Smooth muscle cell (in vitro differentiated cells): ENCODE results near the gene RNF186. TPM values are rescaled to one million over a fixed set of nuclear protein-coding genes. Genes with fewer than 3 reads are reported as not detected.

Experiments used
- DNase-seq: peaks from one replicate; lab custom pipeline; 2025; ENCODE audit not compliant: unreplicated experiment; lab: John Stamatoyannopoulos, UW
- H2AFZ ChIP-seq: fragments of 200-600 bp; sonication (generic); 2 replicates; pipeline ENCODE4 v1.6.0; 2016; ENCODE audit warnings: antibody characterized with exemption, low read depth, mild to moderate bottlenecking
- H3F3A ChIP-seq: fragments of 200-600 bp; sonication (generic); 2 replicates; pipeline ENCODE4 v1.6.0; 2017; ENCODE audit warnings: antibody characterized with exemption, low read depth
- H3K27ac ChIP-seq: fragments of 200-600 bp; sonication (generic); 2 replicates; pipeline ENCODE4 v1.5.1; 2016; ENCODE audit warnings: low read depth, mild to moderate bottlenecking
- H3K27me3 ChIP-seq: fragments of 200-600 bp; sonication (generic); 2 replicates; pipeline ENCODE4 v1.6.1; 2016; ENCODE audit warnings: low read depth, mild to moderate bottlenecking
- H3K36me3 ChIP-seq: fragments of 200-600 bp; sonication (generic); 2 replicates; pipeline ENCODE4 v1.5.1; 2016; ENCODE audit warnings: low read depth
- H3K4me1 ChIP-seq: fragments of 200-600 bp; sonication (generic); 2 replicates; pipeline ENCODE4 v1.5.1; 2016; ENCODE audit warnings: low read depth
- H3K4me2 ChIP-seq: fragments of 200-600 bp; sonication (generic); 2 replicates; pipeline ENCODE4 v1.6.0; 2016; ENCODE audit warnings: mild to moderate bottlenecking
- H3K4me3 ChIP-seq: fragments of 200-600 bp; sonication (generic); 2 replicates; pipeline ENCODE4 v1.5.1; 2016; ENCODE audit warnings: mild to moderate bottlenecking
- H3K79me2 ChIP-seq: fragments of 200-600 bp; sonication (generic); 2 replicates; pipeline ENCODE4 v1.6.0; 2016; ENCODE audit warnings: low read depth, mild to moderate bottlenecking
- H3K9ac ChIP-seq: fragments of 200-600 bp; sonication (generic); 2 replicates; pipeline ENCODE4 v1.6.0; 2016; ENCODE audit warnings: low read depth
- H3K9me3 ChIP-seq: fragments of 200-600 bp; sonication (generic); replicated peaks from 2 replicates; pipeline ENCODE4 v1.5.1; 2016; ENCODE audit warnings: low read depth
- H4K20me1 ChIP-seq: fragments of 200-600 bp; sonication (generic); 2 replicates; pipeline ENCODE4 v1.6.0; 2016; ENCODE audit warnings: low read depth
- WGBS: methylation state at CpG from one replicate; pipeline ENCODE4 v1.1.7; 2016; ENCODE audit warnings: low lambda C conversion rate; 5-methylcytosine and 5-hydroxymethylcytosine counted together
- polyA plus RNA-seq: library from polyadenylated mRNA; unstranded; fragments of >200 nt; fragmentation: Nextera tagmentation; extraction: Ambion mirVana; gene quantifications from 2 replicates; pipeline ENCODE4 v1.2.1, GENCODE V29; 2016
- total RNA-seq: library from RNA; depleted of rRNA; stranded (reverse); fragments of >200 nt; gene quantifications from 2 replicates; pipeline ENCODE4 v1.2.3, GENCODE V29; 2014
- TF ChIP-seq, protein P1 (sequence below): fragments of 200-600 bp; sonication (generic); IDR thresholded peaks from 2 replicates; pipeline ENCODE4 v1.5.1; 2017; ENCODE audit warnings: borderline replicate concordance, mild to moderate bottlenecking, antibody characterized with exemption; ENCODE audit not compliant: insufficient read depth, poor library complexity, severe bottlenecking

Gene RNF186
- total and polyA plus RNA-seq, 2 experiments from 2014 or later = not detected

DNA sequence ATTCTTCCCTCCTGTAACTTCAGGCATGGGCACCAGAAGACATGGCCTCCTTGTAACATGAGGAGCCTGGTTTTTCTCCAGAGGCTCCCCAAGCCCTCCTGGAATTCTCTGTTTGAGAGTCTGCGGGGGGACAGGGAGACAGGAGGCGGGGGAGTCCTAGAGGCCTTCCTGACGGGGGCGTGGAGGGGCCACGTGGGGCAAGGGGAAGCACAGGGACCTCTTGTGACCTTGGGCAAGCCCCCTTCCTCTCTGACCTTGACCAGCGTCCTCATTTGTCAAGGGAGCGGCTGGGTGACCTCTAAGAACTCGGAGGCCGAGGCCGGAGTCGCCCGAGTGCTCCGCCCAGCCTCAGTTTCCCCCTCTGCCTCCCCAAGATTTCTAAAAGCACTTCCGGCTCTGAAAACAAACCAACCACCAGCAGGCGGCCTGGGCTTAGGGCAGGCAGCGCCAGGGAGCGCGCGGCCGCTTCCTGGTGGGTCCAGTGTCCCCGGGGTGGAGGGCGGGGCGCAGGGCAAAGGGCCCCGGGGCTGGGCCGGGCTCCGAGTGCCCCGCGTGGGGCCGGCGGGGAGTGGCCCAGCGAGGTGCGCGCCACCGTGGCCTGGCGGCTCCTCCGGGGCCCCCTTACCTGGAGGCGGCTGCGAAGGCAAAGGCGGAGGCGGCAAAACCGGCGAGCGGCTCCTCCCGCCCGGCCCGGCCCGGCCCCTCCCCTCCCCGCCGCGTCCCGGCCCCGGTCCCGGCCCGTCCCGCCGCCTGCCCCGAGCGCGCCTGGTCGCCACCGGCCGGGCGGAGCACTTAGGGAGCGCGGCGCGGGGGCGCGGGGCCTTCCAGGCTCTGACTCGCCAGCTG, 15.6 kb downstream of the RNF186 start, which contains the start of gene TMCO4:
Gene TMCO4, minus strand, starts transcription at position 687 of the 846 bp plus-strand sequence. CDS start 19,158 bp downstream, outside the sequence.
- peak within 1 kb of the TSS; percentile 39 for H3K9ac ChIP-seq
- no peak for DNase-seq
- TF ChIP-seq, protein P1, sequence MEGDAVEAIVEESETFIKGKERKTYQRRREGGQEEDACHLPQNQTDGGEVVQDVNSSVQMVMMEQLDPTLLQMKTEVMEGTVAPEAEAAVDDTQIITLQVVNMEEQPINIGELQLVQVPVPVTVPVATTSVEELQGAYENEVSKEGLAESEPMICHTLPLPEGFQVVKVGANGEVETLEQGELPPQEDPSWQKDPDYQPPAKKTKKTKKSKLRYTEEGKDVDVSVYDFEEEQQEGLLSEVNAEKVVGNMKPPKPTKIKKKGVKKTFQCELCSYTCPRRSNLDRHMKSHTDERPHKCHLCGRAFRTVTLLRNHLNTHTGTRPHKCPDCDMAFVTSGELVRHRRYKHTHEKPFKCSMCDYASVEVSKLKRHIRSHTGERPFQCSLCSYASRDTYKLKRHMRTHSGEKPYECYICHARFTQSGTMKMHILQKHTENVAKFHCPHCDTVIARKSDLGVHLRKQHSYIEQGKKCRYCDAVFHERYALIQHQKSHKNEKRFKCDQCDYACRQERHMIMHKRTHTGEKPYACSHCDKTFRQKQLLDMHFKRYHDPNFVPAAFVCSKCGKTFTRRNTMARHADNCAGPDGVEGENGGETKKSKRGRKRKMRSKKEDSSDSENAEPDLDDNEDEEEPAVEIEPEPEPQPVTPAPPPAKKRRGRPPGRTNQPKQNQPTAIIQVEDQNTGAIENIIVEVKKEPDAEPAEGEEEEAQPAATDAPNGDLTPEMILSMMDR = peak; percentile 23
- peak within 1 kb of the TSS; percentile 74 for H3K4me3 ChIP-seq
- peak within 1 kb of the TSS; percentile 94 for H3K4me2 ChIP-seq
- H3K36me3 ChIP-seq = no peaks in the 10 kb centered on the region
- H3K79me2 ChIP-seq = no peaks in the 10 kb centered on the region
- no peaks in the 10 kb centered on the region for H3F3A ChIP-seq
- H3K9me3 ChIP-seq = no peaks in the 10 kb centered on the region
- WGBS = 13% methylated on average over 48 of the region's 70 CpGs
- H4K20me1 ChIP-seq = no peaks in the 10 kb centered on the region
- peak within 1 kb of the TSS; percentile 97 for H2AFZ ChIP-seq
- no peak within 1 kb of the TSS for H3K27ac ChIP-seq
- no peaks in the 10 kb centered on the region for H3K27me3 ChIP-seq
- peaks cover 6% of the 10 kb centered on the region for H3K4me1 ChIP-seq

DNA sequence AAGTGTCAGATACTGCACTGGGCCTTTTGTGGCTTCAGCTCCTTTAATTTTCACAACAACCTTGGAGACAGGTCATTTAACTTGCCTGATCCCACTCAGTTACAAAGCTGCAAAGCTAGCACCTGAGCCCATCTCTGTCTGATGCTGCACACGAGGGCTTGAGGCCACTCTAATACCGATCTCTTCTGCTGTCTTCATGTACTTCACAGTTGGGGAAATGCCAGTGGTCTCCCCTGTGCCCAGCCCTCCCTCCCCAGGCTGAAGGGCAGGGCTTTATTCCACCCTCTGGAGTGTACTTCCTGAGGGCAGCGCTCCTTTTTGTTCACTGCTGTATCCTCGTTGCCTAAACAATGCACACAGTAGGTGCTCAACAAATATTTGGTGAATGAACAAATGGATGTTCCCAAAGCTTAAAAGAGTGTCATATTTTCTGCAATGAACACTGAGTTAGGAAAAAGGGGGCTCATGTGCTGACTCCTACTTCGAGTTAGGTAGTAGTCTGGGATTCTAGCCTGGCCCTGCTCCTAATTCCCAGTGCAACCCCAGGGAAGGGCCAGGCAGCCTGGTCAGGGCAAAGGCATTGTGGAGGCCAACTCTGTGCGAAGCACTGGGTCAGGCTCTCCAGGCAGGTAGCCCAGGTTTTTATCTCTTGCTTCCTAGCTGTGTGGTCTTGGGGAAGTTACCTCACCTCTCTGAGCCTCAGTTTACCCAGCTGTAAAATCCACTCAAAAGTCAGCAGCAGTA, 16.4 kb downstream of the RNF186 start:
- WGBS = 94% methylated on average over 6 of the region's 6 CpGs
- DNase-seq = no peak
- Histone ChIP-seq H3K4me2 (peak overlapping the region; percentile 94), H4K20me1 (no peaks in the 10 kb centered on the region), H3K9ac (no peak overlapping the region), H3K27ac (no peak overlapping the region), H3K4me3 (peak overlapping the region; percentile 74), H2AFZ (peak overlapping the region; percentile 97), H3K4me1 (peaks cover 6% of the 10 kb centered on the region), H3K79me2 (no peaks in the 10 kb centered on the region), H3K36me3 (no peaks in the 10 kb centered on the region), H3F3A (no peaks in the 10 kb centered on the region), H3K9me3 (no peaks in the 10 kb centered on the region), H3K27me3 (no peaks in the 10 kb centered on the region)
- TF ChIP-seq, protein P1 = no peak

DNA sequence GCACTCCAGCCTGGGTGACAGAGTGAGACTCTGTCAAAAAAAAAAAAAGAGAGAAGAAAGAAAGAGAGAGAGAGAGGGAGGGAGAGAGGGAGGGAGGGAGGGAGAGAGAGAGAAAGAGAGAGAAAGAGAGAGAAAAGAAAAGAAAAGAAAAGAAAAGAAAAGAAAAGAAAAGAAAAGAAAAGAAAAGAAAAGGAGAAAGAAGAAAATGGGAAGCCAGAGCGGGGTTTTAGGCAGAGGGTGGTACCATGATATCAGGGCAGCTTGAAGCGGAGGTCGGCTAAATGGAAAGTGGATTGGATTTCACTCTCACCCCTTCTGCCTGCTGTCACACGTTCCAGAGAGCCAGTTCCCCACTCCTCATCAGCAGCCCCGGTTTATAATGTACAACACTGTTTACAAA, 17.3 kb downstream of the RNF186 start:
- no peak overlapping the region for H3K4me2 ChIP-seq
- H3K27me3 ChIP-seq = no peaks in the 10 kb centered on the region
- no peak overlapping the region for H3K9ac ChIP-seq
- H3K9me3 ChIP-seq = no peaks in the 10 kb centered on the region
- H3K4me3 ChIP-seq = no peak overlapping the region
- 76% methylated on average over 5 of the region's 5 CpGs for WGBS
- no peak overlapping the region for H2AFZ ChIP-seq
- TF ChIP-seq, protein P1 = no peak
- no peaks in the 10 kb centered on the region for H3K36me3 ChIP-seq
- peaks cover 6% of the 10 kb centered on the region for H3K4me1 ChIP-seq
- H3F3A ChIP-seq = no peaks in the 10 kb centered on the region
- H4K20me1 ChIP-seq = no peaks in the 10 kb centered on the region
- no peak for DNase-seq
- no peak overlapping the region for H3K27ac ChIP-seq
- no peaks in the 10 kb centered on the region for H3K79me2 ChIP-seq
